Activated B cell treated with CpG ODN at 0.5 μM for 24 hours (primary cell): ENCODE data around the gene ZNF445. TPM values are rescaled to one million over a fixed set of nuclear protein-coding genes. Genes with fewer than 3 reads are reported as not detected.

Experiments
- ATAC-seq: fragments of 200-7000 bp; cut with Tn5 transposase; one replicate; pipeline ENCODE4 v1.10.0; 2021; ENCODE audit warnings: low read depth, mild to moderate bottlenecking, moderate library complexity
- CTCF ChIA-PET: fragments of 350-600 bp; sonication (Branson Sonifier 250); formaldehyde crosslinking; loops from one replicate; lab custom pipeline; 2021; ENCODE audit warnings: antibody characterized with exemption; lab: Charles Lee
- POLR2A ChIA-PET: fragments of 350-600 bp; sonication (Branson Sonifier 250); formaldehyde crosslinking; loops from one replicate; lab custom pipeline; 2021; ENCODE audit warnings: antibody characterized with exemption; lab: Charles Lee
- DNase-seq: peaks from one replicate; pipeline ENCODE4 v3.0.0; 2022
- H3K27ac Mint-ChIP-seq: one replicate; pipeline ENCODE4 v1.8.0; 2020; ENCODE audit warnings: mixed read lengths
- H3K27me3 Mint-ChIP-seq: one replicate; pipeline ENCODE4 v1.8.0; 2021; ENCODE audit warnings: mixed read lengths
- H3K36me3 Mint-ChIP-seq: one replicate; pipeline ENCODE4 v1.8.0; 2021; ENCODE audit warnings: low read depth, mixed read lengths
- H3K4me1 Mint-ChIP-seq: one replicate; pipeline ENCODE4 v1.8.0; 2021; ENCODE audit warnings: mixed read lengths
- H3K4me3 Mint-ChIP-seq: one replicate; pipeline ENCODE4 v1.8.0; 2020; ENCODE audit warnings: mild to moderate bottlenecking, mixed read lengths
- H3K9me3 Mint-ChIP-seq: one replicate; pipeline ENCODE4 v1.8.0; 2020; ENCODE audit warnings: mixed read lengths
- intact Hi-C: fragments of 100-400 bp; cut with micrococcal nuclease; formaldehyde crosslinking; loops from one replicate; pipeline ENCODE4 v1.15.1; 2024
- total RNA-seq: library from RNA; stranded (reverse); gene quantifications from 2 replicates; pipeline ENCODE4 v1.2.3, GENCODE V29; 2022
- TF ChIP-seq, protein P1 (sequence below): fragments of 200-600 bp; IDR thresholded peaks from one replicate; pipeline ENCODE4 v1.8.0; 2022; ENCODE audit warnings: antibody characterized with exemption, mild to moderate bottlenecking

ZNF445 gene
- total RNA-seq, 1 donor from 2014 or later: 19.5 TPM

GRCh38 chr3:44499149-44499898 is 21.9 kb upstream of the ZNF445 start:
- TF ChIP-seq, protein P1, sequence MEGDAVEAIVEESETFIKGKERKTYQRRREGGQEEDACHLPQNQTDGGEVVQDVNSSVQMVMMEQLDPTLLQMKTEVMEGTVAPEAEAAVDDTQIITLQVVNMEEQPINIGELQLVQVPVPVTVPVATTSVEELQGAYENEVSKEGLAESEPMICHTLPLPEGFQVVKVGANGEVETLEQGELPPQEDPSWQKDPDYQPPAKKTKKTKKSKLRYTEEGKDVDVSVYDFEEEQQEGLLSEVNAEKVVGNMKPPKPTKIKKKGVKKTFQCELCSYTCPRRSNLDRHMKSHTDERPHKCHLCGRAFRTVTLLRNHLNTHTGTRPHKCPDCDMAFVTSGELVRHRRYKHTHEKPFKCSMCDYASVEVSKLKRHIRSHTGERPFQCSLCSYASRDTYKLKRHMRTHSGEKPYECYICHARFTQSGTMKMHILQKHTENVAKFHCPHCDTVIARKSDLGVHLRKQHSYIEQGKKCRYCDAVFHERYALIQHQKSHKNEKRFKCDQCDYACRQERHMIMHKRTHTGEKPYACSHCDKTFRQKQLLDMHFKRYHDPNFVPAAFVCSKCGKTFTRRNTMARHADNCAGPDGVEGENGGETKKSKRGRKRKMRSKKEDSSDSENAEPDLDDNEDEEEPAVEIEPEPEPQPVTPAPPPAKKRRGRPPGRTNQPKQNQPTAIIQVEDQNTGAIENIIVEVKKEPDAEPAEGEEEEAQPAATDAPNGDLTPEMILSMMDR: no peak
- H3K4me3 Mint-ChIP-seq: no peak overlapping the region
- no peaks in the 10 kb centered on the region for H3K27me3 Mint-ChIP-seq
- no peak overlapping the region for H3K27ac Mint-ChIP-seq
- ATAC-seq (no peak), DNase-seq (no peak)
- peaks cover 77% of the 10 kb centered on the region for H3K36me3 Mint-ChIP-seq
- peaks cover 49% of the 10 kb centered on the region for H3K9me3 Mint-ChIP-seq
- no peaks in the 10 kb centered on the region for H3K4me1 Mint-ChIP-seq
- intact Hi-C loops: no loop called here
- POLR2A ChIA-PET: no interaction called here
- CTCF ChIA-PET: no interaction called here

DNA sequence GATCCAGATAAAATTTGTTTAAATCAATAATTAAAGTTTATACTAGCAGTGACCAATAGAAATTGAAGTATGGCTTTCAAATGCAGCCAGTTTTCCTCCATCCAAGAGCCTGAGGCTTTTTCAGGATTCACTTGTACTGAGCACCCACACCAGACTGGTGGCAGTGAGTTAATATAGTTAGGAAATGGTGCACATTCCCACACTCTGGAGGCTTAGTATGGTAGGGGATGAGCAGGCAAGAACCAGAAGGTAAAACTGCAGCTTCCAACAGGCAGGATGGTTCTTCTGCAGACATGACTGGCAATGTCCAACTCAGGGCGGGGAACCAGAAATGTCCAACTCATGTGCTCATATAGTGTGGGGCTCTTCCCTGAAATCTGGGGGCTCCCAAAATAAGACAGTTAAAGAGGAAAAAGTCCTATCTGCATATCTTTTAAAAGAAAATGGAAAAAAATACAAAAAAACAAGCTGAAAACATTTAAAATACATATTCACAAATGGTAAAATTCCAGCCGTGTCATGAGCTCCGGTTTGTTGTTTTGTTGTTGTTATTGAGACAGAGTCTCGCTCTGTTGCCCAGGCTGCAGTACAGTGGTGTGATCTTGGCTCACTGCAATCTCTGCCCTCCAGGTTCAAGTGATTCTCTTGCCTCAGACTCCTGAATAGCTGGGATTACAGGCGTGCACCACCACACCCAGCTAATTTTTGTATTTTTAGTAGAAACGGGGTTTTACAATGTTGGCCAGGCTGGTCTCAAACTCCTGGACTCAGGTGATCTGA is 18.4 kb upstream of the ZNF445 start:
- no peaks in the 10 kb centered on the region for H3K4me1 Mint-ChIP-seq
- H3K9me3 Mint-ChIP-seq: peaks cover 44% of the 10 kb centered on the region
- intact Hi-C loops: no loop called here
- no peak overlapping the region for H3K27ac Mint-ChIP-seq
- H3K4me3 Mint-ChIP-seq: no peak overlapping the region
- no peaks in the 10 kb centered on the region for H3K27me3 Mint-ChIP-seq
- ChIA-PET POLR2A (no interaction called here), CTCF (no interaction called here)
- peaks cover 63% of the 10 kb centered on the region for H3K36me3 Mint-ChIP-seq
- TF ChIP-seq, protein P1: no peak
- ATAC-seq: no peak
- no peak for DNase-seq

- Mint-ChIP-seq H3K4me3 (no peak overlapping the region), H3K27me3 (no peaks in the 10 kb centered on the region), H3K9me3 (peaks cover 17% of the 10 kb centered on the region), H3K36me3 (peaks cover 37% of the 10 kb centered on the region), H3K4me1 (no peaks in the 10 kb centered on the region), H3K27ac (no peak overlapping the region)
- TF ChIP-seq, protein P1: no peak
- POLR2A ChIA-PET: no interaction called here
- ATAC-seq (no peak), DNase-seq (no peak)
- intact Hi-C loops: no loop called here
- CTCF ChIA-PET: interaction anchor here (0.7 kb wide), 1 partner anchor 104 kb away, joined by 3 read pairs; no protein-coding TSS in a partner anchor
These were observed 15.0 kb upstream of the ZNF445 start for GRCh38 chr3:44492496-44492895.

GRCh38 chr3:44482721-44483120 is 5.3 kb upstream of the ZNF445 start:
- H3K27ac Mint-ChIP-seq: no peak overlapping the region
- intact Hi-C loops: no loop called here
- peaks cover 5% of the 10 kb centered on the region for H3K4me1 Mint-ChIP-seq
- DNase-seq (no peak), ATAC-seq (no peak)
- H3K9me3 Mint-ChIP-seq: peaks cover 7% of the 10 kb centered on the region
- no peaks in the 10 kb centered on the region for H3K36me3 Mint-ChIP-seq
- CTCF ChIA-PET: no interaction called here
- H3K4me3 Mint-ChIP-seq: no peak overlapping the region
- TF ChIP-seq, protein P1: no peak
- POLR2A ChIA-PET: no interaction called here
- no peaks in the 10 kb centered on the region for H3K27me3 Mint-ChIP-seq

GRCh38 chr3:44478606-44479094 is 1.2 kb upstream of the ZNF445 start:
- Mint-ChIP-seq H3K4me1 (peaks cover 21% of the 10 kb centered on the region), H3K27me3 (no peaks in the 10 kb centered on the region), H3K4me3 (peak overlapping the region; percentile 91), H3K27ac (no peak overlapping the region), H3K9me3 (no peaks in the 10 kb centered on the region), H3K36me3 (peaks cover 4% of the 10 kb centered on the region)
- no peak for DNase-seq
- intact Hi-C loops: loop anchor here (5.0 kb wide), 1 partner anchor 284 kb away; the partner anchor contains the start of genes KIAA1143 and KIF15
- TF ChIP-seq, protein P1: no peak
- ChIA-PET POLR2A (interaction anchor here (1.5 to 1.6 kb wide), 3 partner anchors 32 to 141 kb away, joined by 5 to 13 read pairs (median 5); partner anchors contain the start of gene ZKSCAN7), CTCF (interaction anchor here (1.1 kb wide), 1 partner anchor 32 kb away, joined by 4 read pairs; no protein-coding TSS in a partner anchor)
- no peak for ATAC-seq
